Endothelial cell of umbilical vein (primary cell): Measurements from ENCODE around the gene NCSTN. TPM values are rescaled to one million over a fixed set of nuclear protein-coding genes. Genes with fewer than 3 reads are reported as not detected.

Experiments
- BruUV-seq: library from RNA; stranded (reverse); fragments of 400-500 nt; replicated peaks from 2 replicates; lab custom pipeline; 2021; lab: Mats Ljungman, UMichigan
- CTCF ChIA-PET: fragments of 300-600, 350-600 bp; sonication (Branson Sonifier 250); formaldehyde crosslinking; loops from one replicate; lab custom pipeline; 2021; ENCODE audit warnings: antibody characterized with exemption, inconsistent platforms; lab: Charles Lee
- POLR2A ChIA-PET: fragments of 300-600, 350-600 bp; sonication (Branson Sonifier 250); formaldehyde crosslinking; loops from one replicate; lab custom pipeline; 2021; ENCODE audit warnings: antibody characterized with exemption, inconsistent platforms; lab: Charles Lee
- DNase-seq: peaks from one replicate; pipeline ENCODE4 v3.0.0-alpha.2; 2011; ENCODE audit warnings: low read depth, low spot score
- FAIRE-seq: peaks from 2 replicates; lab custom pipeline; 2011; peaks lifted over from hg19 to GRCh38; lab: Jason Lieb, UNC
- H2AFZ ChIP-seq: 2 replicates; pipeline ENCODE4 v1.6.0; 2012; ENCODE audit warnings: low read depth, low read length, control low read depth, inconsistent platforms
- H3K27ac ChIP-seq: 2 replicates; pipeline ENCODE4 v1.5.1; 2011; ENCODE audit warnings: low read depth, mild to moderate bottlenecking, control low read depth, low read length, moderate library complexity; ENCODE audit not compliant: insufficient read depth
- H3K27me3 ChIP-seq, 2 experiments: 2 replicates each; pipeline versions ENCODE4 v1.6.0 to v1.6.1; 2011; ENCODE audit warnings: low read length in 2 of 2, mixed read lengths in 1 of 2; ENCODE audit not compliant: control insufficient read depth in 2 of 2, insufficient read depth in 2 of 2
- H3K36me3 ChIP-seq, 2 experiments: 2 replicates in 1 of 2; 3 replicates in 1 of 2; pipeline ENCODE4 v1.5.1; 2011; ENCODE audit warnings: low read length in 2 of 2, mild to moderate bottlenecking in 1 of 2, moderate library complexity in 1 of 2; ENCODE audit not compliant: control insufficient read depth in 2 of 2, insufficient read depth in 2 of 2; ENCODE audit errors: extremely low read depth in 1 of 2
- H3K4me1 ChIP-seq: 3 replicates; pipeline ENCODE4 v1.5.1; 2011; ENCODE audit warnings: mild to moderate bottlenecking, low read length; ENCODE audit not compliant: control insufficient read depth, insufficient read depth; ENCODE audit errors: extremely low read depth
- H3K4me2 ChIP-seq: 2 replicates; pipeline ENCODE4 v1.6.1; 2011; ENCODE audit warnings: low read length, control low read depth, mixed read lengths; ENCODE audit not compliant: insufficient read depth
- H3K4me3 ChIP-seq, 3 experiments: fragments of 200-600 bp in 1 of 3; sonication (generic), shearing (Covaris generic) in 1 of 3; replicated peaks in 1 of 3; 2 replicates each; pipeline ENCODE4 v1.5.1; 2011 to 2016; ENCODE audit warnings: control low read depth in 3 of 3, low read length in 3 of 3, mild to moderate bottlenecking in 2 of 3, inconsistent platforms in 1 of 3, low read depth in 1 of 3, moderate library complexity in 1 of 3; ENCODE audit not compliant: insufficient read depth in 1 of 3
- H3K79me2 ChIP-seq: 2 replicates; pipeline ENCODE4 v1.6.0; 2012; ENCODE audit warnings: low read length, inconsistent platforms; ENCODE audit not compliant: control insufficient read depth, insufficient read depth
- H3K9ac ChIP-seq: replicated peaks from 2 replicates; pipeline ENCODE3; 2011; ENCODE audit warnings: low read length, control low read depth; ENCODE audit not compliant: insufficient read depth; ENCODE audit errors: extremely low read depth
- H3K9me1 ChIP-seq: replicated peaks from 3 replicates; pipeline ENCODE4 v1.6.0; 2011; ENCODE audit warnings: mild to moderate bottlenecking, low read length; ENCODE audit not compliant: control insufficient read depth, insufficient read depth; ENCODE audit errors: extremely low read depth
- H3K9me3 ChIP-seq: replicated peaks from 2 replicates; pipeline ENCODE4 v1.5.1; 2012; ENCODE audit warnings: low read length, inconsistent platforms; ENCODE audit not compliant: control insufficient read depth, insufficient read depth
- H4K20me1 ChIP-seq: replicated peaks from 2 replicates; pipeline ENCODE3; 2011; ENCODE audit warnings: mild to moderate bottlenecking, low read length; ENCODE audit not compliant: control insufficient read depth, insufficient read depth; ENCODE audit errors: extremely low read depth
- EZH2 ChIP-seq: IDR thresholded peaks from 2 replicates; pipeline ENCODE4 v1.6.1; 2012; ENCODE audit warnings: borderline replicate concordance, low read depth, mild to moderate bottlenecking, moderate library complexity, low read length, inconsistent platforms; ENCODE audit not compliant: severe bottlenecking
- FOS ChIP-seq: IDR thresholded peaks from 2 replicates; pipeline ENCODE4 v1.6.1; 2011; ENCODE audit warnings: mild to moderate bottlenecking, low read length, moderate library complexity, borderline replicate concordance; ENCODE audit not compliant: insufficient read depth
- GATA2 ChIP-seq: IDR thresholded peaks from 2 replicates; pipeline ENCODE4 v1.7.0; 2011; ENCODE audit warnings: low read depth, mild to moderate bottlenecking, moderate library complexity, mixed read lengths, low read length; ENCODE audit not compliant: insufficient read length, insufficient read depth
- JUN ChIP-seq: IDR thresholded peaks from 2 replicates; pipeline ENCODE4 v1.6.1; 2011; ENCODE audit warnings: borderline replicate concordance, low read depth; ENCODE audit not compliant: insufficient read length, insufficient read depth
- MYC ChIP-seq: IDR thresholded peaks from one replicate; pipeline ENCODE4 v1.6.1; 2011; ENCODE audit warnings: mild to moderate bottlenecking, low read depth, low read length
- POLR2A ChIP-seq: IDR thresholded peaks from 2 replicates; pipeline ENCODE4 v1.6.1; 2012; ENCODE audit warnings: low read depth, mild to moderate bottlenecking, control low read depth, low read length
- POLR2AphosphoS5 ChIP-seq: IDR thresholded peaks from 2 replicates; pipeline ENCODE4 v1.6.1; 2012; ENCODE audit warnings: low read depth, mild to moderate bottlenecking, control low read depth, low read length, moderate library complexity; ENCODE audit not compliant: insufficient read depth
- dilution Hi-C: fragments of 300-500 bp; cut with MboI; formaldehyde crosslinking; loops from one replicate; pipeline ENCODE4 v1.15.0; 2019; ENCODE audit warnings: low sequenced_read_pairs; ENCODE audit not compliant: extremely low pct_ligation_motif_present
- intact Hi-C: fragments of 100-400 bp; cut with micrococcal nuclease; formaldehyde crosslinking; loops from one replicate; pipeline ENCODE4 v1.10.0; 2022
- polyA plus RNA-seq, 4 experiments: library from polyadenylated mRNA; depleted of rRNA in 3 of 4; stranded (reverse) in 3 of 4; unstranded in 1 of 4; fragments of >200 nt; gene quantifications; 2 replicates each; pipeline versions ENCODE4 v1.2.1 to v1.2.3, GENCODE V29; 2011 to 2012; ENCODE audit warnings: missing spikeins in 1 of 4
- total RNA-seq: library from RNA; stranded (reverse); gene quantifications from 2 replicates; pipeline ENCODE4 v1.2.3, GENCODE V29; 2021
- TF ChIP-seq, protein P1 (sequence below): IDR thresholded peaks from 2 replicates; pipeline ENCODE4 v1.6.1; 2011; ENCODE audit not compliant: insufficient read depth, insufficient read length
- TF ChIP-seq, protein P2 (sequence below), 2 donors: IDR thresholded peaks; 1 replicate in 1 of 2; 2 replicates in 1 of 2; pipeline ENCODE4 v1.5.1; 2011; ENCODE audit warnings: low read length in 2 of 2, mild to moderate bottlenecking in 2 of 2, moderate library complexity in 2 of 2, control low read depth in 1 of 2, inconsistent platforms in 1 of 2, low read depth in 1 of 2; ENCODE audit not compliant: insufficient read depth in 1 of 2; ENCODE audit errors: extremely low read depth in 1 of 2

NCSTN gene
- total and polyA plus RNA-seq, 2 donors (not counting 3 experiments of a cell fraction or from before 2014, with no cell fraction given): 92.5 to 199 TPM

DNA sequence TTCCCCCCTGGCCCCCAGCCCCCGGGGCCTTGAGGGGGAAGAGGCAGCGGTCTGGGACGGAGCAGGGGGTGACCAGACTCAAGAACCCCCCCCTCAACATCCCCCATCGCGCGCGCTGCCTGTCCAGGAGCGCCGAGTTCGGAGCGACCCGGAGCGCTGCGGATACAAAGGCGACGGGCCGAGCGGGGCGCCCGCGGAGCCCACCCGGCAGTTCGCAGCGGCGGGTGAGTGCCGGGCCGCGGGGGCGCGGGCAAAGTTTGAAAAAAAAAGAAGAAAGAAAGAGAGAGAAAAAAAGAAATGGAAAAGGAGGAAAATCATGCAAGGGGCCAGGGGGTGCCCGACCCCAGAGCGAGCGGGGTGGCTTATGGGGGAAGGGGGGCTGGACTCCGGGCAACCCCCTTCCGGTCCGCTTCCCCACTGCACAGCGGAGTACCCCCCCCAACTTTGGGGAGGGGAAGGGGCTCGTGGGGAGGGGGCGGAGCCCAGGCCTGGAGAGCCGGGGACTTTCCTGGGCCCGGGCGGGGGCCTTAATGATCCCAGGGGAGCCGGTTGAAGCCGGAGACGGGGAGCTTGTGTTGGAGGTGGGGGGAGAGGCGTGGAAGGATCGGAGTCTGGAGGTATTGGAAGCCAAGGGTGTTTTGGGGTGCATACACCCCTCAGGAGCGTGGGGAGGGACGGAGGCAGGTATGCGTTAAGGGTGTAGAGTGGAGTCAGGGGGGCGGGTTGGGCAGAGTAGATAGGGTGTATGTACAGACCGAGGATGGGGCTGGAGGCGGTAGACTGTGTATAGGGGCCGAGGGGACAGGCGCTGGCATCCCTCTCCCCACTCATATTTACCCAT is 57.7 kb downstream of the NCSTN start:
- ChIA-PET CTCF (interaction anchor here (1.1 kb wide), 1 partner anchor 15 kb away, joined by 3 read pairs; no protein-coding TSS in a partner anchor), POLR2A (no interaction called here)
- Histone ChIP-seq H3K4me1 (peaks cover 13% of the 10 kb centered on the region), H3K27ac (no peak overlapping the region), H4K20me1 (no peaks in the 10 kb centered on the region), H3K27me3 (peaks cover 73 to 87% of the 10 kb centered on the region in 2 experiments), H2AFZ (no peak overlapping the region), H3K4me2 (no peak overlapping the region), H3K9me3 (no peaks in the 10 kb centered on the region), H3K36me3 (no peaks in the 10 kb centered on the region), H3K79me2 (no peaks in the 10 kb centered on the region), H3K4me3 (no peak overlapping the region), H3K9ac (no peak overlapping the region), H3K9me1 (no peaks in the 10 kb centered on the region)
- no TSS peak for BruUV-seq
- intact Hi-C loops (no loop called here), dilution Hi-C loops (no loop called here)
- no peak for TF ChIP-seq JUN
- no peak for TF ChIP-seq GATA2
- TF ChIP-seq POLR2AphosphoS5: no peak
- TF ChIP-seq, protein P1, sequence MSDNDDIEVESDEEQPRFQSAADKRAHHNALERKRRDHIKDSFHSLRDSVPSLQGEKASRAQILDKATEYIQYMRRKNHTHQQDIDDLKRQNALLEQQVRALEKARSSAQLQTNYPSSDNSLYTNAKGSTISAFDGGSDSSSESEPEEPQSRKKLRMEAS: no peak
- no peak for TF ChIP-seq EZH2
- TF ChIP-seq FOS: no peak
- TF ChIP-seq, protein P2, sequence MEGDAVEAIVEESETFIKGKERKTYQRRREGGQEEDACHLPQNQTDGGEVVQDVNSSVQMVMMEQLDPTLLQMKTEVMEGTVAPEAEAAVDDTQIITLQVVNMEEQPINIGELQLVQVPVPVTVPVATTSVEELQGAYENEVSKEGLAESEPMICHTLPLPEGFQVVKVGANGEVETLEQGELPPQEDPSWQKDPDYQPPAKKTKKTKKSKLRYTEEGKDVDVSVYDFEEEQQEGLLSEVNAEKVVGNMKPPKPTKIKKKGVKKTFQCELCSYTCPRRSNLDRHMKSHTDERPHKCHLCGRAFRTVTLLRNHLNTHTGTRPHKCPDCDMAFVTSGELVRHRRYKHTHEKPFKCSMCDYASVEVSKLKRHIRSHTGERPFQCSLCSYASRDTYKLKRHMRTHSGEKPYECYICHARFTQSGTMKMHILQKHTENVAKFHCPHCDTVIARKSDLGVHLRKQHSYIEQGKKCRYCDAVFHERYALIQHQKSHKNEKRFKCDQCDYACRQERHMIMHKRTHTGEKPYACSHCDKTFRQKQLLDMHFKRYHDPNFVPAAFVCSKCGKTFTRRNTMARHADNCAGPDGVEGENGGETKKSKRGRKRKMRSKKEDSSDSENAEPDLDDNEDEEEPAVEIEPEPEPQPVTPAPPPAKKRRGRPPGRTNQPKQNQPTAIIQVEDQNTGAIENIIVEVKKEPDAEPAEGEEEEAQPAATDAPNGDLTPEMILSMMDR (IDR thresholded peaks at IDR 0.05; ENCODE audit: extremely low read depth in 1 of 2, insufficient read depth in 1 of 2, low read depth in 1 of 2, low read length in 2 of 2): no peak
- TF ChIP-seq POLR2A: no peak
- TF ChIP-seq MYC: no peak
- DNase-seq (no peak), FAIRE-seq (no peak)
